Measurements from ENCODE around the gene APOA5. TPM values are rescaled to one million over a fixed set of nuclear protein-coding genes. Genes with fewer than 3 reads are reported as not detected.

Gene APOA5
- total and polyA plus RNA-seq, 2 of the 13 experiments (the other 11 are each of a cell fraction or from before 2014, with no cell fraction given) = 44.0 to 49.1 TPM

DNA sequence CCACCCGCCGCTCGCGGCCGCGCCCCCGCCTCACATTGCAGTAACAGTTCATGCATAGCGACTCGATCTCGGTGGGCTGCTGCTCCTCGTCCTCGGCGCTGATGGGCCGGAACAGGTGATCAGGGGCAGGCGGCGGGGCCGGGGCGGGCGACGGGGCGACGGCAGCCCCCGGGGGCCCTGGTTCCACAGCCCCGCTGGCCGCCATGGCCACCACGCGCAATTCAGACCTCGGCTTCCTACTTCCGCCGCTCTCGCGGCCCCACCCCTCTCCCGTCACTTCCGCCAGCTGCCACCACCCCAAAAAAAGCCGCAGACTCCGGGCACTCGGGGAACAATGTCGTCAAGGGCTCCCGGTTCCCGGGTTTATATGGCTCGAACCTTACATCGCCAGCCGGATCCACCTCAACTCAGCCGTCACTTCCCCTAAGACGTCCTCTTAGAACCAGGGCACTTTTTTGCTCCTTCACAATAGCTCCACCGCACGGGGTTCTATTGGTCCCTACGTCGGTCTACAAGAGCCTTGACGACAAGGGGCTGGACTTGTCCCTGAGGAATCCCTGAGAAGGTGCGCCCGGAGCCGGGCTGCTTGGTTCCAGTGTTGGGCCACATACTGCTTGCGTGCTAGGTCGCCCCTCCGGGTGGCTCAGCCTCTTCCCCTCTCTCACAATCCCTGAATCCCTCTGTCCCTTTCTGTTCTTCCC, 3.7 kb downstream of the APOA5 start, which contains the start of gene ZPR1 (continued):
- TF ChIP-seq, protein P1, sequence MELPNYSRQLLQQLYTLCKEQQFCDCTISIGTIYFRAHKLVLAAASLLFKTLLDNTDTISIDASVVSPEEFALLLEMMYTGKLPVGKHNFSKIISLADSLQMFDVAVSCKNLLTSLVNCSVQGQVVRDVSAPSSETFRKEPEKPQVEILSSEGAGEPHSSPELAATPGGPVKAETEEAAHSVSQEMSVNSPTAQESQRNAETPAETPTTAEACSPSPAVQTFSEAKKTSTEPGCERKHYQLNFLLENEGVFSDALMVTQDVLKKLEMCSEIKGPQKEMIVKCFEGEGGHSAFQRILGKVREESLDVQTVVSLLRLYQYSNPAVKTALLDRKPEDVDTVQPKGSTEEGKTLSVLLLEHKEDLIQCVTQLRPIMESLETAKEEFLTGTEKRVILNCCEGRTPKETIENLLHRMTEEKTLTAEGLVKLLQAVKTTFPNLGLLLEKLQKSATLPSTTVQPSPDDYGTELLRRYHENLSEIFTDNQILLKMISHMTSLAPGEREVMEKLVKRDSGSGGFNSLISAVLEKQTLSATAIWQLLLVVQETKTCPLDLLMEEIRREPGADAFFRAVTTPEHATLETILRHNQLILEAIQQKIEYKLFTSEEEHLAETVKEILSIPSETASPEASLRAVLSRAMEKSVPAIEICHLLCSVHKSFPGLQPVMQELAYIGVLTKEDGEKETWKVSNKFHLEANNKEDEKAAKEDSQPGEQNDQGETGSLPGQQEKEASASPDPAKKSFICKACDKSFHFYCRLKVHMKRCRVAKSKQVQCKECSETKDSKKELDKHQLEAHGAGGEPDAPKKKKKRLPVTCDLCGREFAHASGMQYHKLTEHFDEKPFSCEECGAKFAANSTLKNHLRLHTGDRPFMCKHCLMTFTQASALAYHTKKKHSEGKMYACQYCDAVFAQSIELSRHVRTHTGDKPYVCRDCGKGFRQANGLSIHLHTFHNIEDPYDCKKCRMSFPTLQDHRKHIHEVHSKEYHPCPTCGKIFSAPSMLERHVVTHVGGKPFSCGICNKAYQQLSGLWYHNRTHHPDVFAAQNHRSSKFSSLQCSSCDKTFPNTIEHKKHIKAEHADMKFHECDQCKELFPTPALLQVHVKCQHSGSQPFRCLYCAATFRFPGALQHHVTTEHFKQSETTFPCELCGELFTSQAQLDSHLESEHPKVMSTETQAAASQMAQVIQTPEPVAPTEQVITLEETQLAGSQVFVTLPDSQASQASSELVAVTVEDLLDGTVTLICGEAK (IDR thresholded peaks at IDR 0.05) = no peak
- TF ChIP-seq, protein P1 (CRISPR knock-in tag; IDR thresholded peaks at IDR 0.05) = no peak
- no peak; the same call in 1 of the 2 replicates for TF ChIP-seq ZBTB38 (CRISPR knock-in tag; IDR thresholded peaks at IDR 0.05)
- no peak for TF ChIP-seq ZNF207 (IDR thresholded peaks at IDR 0.05; ENCODE audit: borderline replicate concordance)
- no peak for TF ChIP-seq ATRX (CRISPR knock-in tag; IDR thresholded peaks at IDR 0.05; ENCODE audit: borderline replicate concordance)
- no peak for TF ChIP-seq ZFP90 (CRISPR knock-in tag; IDR thresholded peaks at IDR 0.05; ENCODE audit: borderline replicate concordance)
- TF ChIP-seq ZNF768 (CRISPR knock-in tag; IDR thresholded peaks at IDR 0.05) = peak; percentile 41; the same call in 1 of the 2 replicates
- TF ChIP-seq, protein P2, sequence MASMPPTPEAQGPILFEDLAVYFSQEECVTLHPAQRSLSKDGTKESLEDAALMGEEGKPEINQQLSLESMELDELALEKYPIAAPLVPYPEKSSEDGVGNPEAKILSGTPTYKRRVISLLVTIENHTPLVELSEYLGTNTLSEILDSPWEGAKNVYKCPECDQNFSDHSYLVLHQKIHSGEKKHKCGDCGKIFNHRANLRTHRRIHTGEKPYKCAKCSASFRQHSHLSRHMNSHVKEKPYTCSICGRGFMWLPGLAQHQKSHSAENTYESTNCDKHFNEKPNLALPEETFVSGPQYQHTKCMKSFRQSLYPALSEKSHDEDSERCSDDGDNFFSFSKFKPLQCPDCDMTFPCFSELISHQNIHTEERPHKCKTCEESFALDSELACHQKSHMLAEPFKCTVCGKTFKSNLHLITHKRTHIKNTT (CRISPR knock-in tag; IDR thresholded peaks at IDR 0.05) = no peak
- TF ChIP-seq NFATC3 (CRISPR knock-in tag; IDR thresholded peaks at IDR 0.05) = no peak
- TF ChIP-seq, protein P3, sequence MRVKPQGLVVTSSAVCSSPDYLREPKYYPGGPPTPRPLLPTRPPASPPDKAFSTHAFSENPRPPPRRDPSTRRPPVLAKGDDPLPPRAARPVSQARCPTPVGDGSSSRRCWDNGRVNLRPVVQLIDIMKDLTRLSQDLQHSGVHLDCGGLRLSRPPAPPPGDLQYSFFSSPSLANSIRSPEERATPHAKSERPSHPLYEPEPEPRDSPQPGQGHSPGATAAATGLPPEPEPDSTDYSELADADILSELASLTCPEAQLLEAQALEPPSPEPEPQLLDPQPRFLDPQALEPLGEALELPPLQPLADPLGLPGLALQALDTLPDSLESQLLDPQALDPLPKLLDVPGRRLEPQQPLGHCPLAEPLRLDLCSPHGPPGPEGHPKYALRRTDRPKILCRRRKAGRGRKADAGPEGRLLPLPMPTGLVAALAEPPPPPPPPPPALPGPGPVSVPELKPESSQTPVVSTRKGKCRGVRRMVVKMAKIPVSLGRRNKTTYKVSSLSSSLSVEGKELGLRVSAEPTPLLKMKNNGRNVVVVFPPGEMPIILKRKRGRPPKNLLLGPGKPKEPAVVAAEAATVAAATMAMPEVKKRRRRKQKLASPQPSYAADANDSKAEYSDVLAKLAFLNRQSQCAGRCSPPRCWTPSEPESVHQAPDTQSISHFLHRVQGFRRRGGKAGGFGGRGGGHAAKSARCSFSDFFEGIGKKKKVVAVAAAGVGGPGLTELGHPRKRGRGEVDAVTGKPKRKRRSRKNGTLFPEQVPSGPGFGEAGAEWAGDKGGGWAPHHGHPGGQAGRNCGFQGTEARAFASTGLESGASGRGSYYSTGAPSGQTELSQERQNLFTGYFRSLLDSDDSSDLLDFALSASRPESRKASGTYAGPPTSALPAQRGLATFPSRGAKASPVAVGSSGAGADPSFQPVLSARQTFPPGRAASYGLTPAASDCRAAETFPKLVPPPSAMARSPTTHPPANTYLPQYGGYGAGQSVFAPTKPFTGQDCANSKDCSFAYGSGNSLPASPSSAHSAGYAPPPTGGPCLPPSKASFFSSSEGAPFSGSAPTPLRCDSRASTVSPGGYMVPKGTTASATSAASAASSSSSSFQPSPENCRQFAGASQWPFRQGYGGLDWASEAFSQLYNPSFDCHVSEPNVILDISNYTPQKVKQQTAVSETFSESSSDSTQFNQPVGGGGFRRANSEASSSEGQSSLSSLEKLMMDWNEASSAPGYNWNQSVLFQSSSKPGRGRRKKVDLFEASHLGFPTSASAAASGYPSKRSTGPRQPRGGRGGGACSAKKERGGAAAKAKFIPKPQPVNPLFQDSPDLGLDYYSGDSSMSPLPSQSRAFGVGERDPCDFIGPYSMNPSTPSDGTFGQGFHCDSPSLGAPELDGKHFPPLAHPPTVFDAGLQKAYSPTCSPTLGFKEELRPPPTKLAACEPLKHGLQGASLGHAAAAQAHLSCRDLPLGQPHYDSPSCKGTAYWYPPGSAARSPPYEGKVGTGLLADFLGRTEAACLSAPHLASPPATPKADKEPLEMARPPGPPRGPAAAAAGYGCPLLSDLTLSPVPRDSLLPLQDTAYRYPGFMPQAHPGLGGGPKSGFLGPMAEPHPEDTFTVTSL (CRISPR knock-in tag; IDR thresholded peaks at IDR 0.05; ENCODE audit: borderline replicate concordance) = no peak
- peak; percentile 69; the same call in 1 of the 2 replicates for TF ChIP-seq ARHGAP35 (CRISPR knock-in tag; IDR thresholded peaks at IDR 0.05; ENCODE audit: borderline replicate concordance)
- no peak for TF ChIP-seq ZBTB7A (CRISPR knock-in tag; IDR thresholded peaks at IDR 0.05)
- no peak for TF ChIP-seq TEAD3 (CRISPR knock-in tag; optimal IDR thresholded peaks at IDR 0.05; ENCODE audit: borderline replicate concordance)
- TF ChIP-seq THAP11 (CRISPR knock-in tag; IDR thresholded peaks at IDR 0.05) = peak; percentile 73

Data from HepG2 (cell line).